Spleen (tissue), 11 donors: ENCODE results near the gene SLCO4A1. TPM values are rescaled to one million over a fixed set of nuclear protein-coding genes. Genes with fewer than 3 reads are reported as not detected.
A peak's percentile ranks its signal among the peaks of the same experiment; 100 is the strongest.

Source experiments
- DNase-seq: peaks from one replicate; pipeline ENCODE4 v3.0.0-alpha.2; 2020
- H3K27ac ChIP-seq, 8 donors: fragments of 200-600 bp; sonication (generic) in 7 of 8; 1 replicate in 4 of 8; 2 replicates in 4 of 8; pipeline versions ENCODE4 v1.5.0 to v1.8.0; 2016 to 2021; ENCODE audit warnings: inconsistent platforms in 4 of 8, mild to moderate bottlenecking in 4 of 8, moderate library complexity in 1 of 8
- H3K27me3 ChIP-seq, 7 donors: fragments of 200-600 bp; sonication (generic) in 6 of 7; replicated peaks in 1 of 7; 1 replicate in 4 of 7; 2 replicates in 3 of 7; pipeline versions ENCODE4 v1.5.0 to v1.8.0; 2016 to 2021; ENCODE audit warnings: inconsistent platforms in 3 of 7, mild to moderate bottlenecking in 1 of 7
- H3K36me3 ChIP-seq, 6 donors: fragments of 200-600 bp; sonication (generic) in 5 of 6; 1 replicate in 4 of 6; 2 replicates in 2 of 6; pipeline versions ENCODE4 v1.5.0 to v1.8.0; 2016 to 2021; ENCODE audit warnings: inconsistent platforms in 2 of 6
- H3K4me1 ChIP-seq, 6 donors: fragments of 200-600 bp; sonication (generic) in 5 of 6; 1 replicate in 3 of 6; 2 replicates in 3 of 6; pipeline versions ENCODE4 v1.5.0 to v1.8.0; 2016 to 2021; ENCODE audit warnings: inconsistent platforms in 3 of 6
- H3K4me3 ChIP-seq, 8 donors: fragments of 200-600 bp; sonication (generic) in 7 of 8; 1 replicate in 4 of 8; 2 replicates in 4 of 8; pipeline versions ENCODE4 v1.5.0 to v1.8.0; 2016 to 2021; ENCODE audit warnings: inconsistent platforms in 4 of 8, mild to moderate bottlenecking in 4 of 8, moderate library complexity in 2 of 8
- H3K9me3 ChIP-seq, 8 donors: fragments of 200-600 bp; sonication (generic) in 7 of 8; 1 replicate in 4 of 8; 2 replicates in 4 of 8; pipeline versions ENCODE4 v1.5.0 to v1.8.0; 2016 to 2021; ENCODE audit warnings: inconsistent platforms in 4 of 8
- CTCF ChIP-seq, 11 experiments: fragments of 200-600 bp in 7 of 11; fragments of 450-650 bp in 4 of 11; sonication (generic) in 4 of 11; IDR thresholded peaks in 8 of 11; conservative IDR thresholded peaks in 3 of 11; 1 replicate in 7 of 11; 2 replicates in 4 of 11; pipeline versions ENCODE4 v1.4.0 to v1.8.0; 2016 to 2021; ENCODE audit warnings: antibody characterized with exemption in 11 of 11, inconsistent platforms in 4 of 11, mild to moderate bottlenecking in 1 of 11
- POLR2A ChIP-seq, 3 donors: fragments of 450-650 bp; IDR thresholded peaks; one replicate each; pipeline ENCODE4 v1.5.1; 2017; ENCODE audit warnings: antibody characterized with exemption in 3 of 3, mild to moderate bottlenecking in 1 of 3
- POLR2AphosphoS5 ChIP-seq, 3 donors: sonication (generic); formaldehyde crosslinking; IDR thresholded peaks; one replicate each; pipeline ENCODE4 v1.5.1; 2017; ENCODE audit warnings: antibody characterized with exemption in 3 of 3
- WGBS, 5 donors: extraction: QIAGEN DNeasy Blood & Tissue Kit in 3 of 5; methylation state at CpG; one replicate each; pipeline versions ENCODE4 v1.1.5 to v1.1.7; 2013 to 2018; 5-methylcytosine and 5-hydroxymethylcytosine counted together
- intact Hi-C: fragments of 100-400 bp; cut with DNase I; formaldehyde crosslinking; loops from one replicate; pipeline ENCODE4 v1.15.0; 2023; ENCODE audit warnings: low total_unique reads
- polyA plus RNA-seq, 3 donors: library from polyadenylated mRNA; stranded (reverse); fragments of 200-250 nt; gene quantifications; one replicate each; pipeline ENCODE4 v1.2.1, GENCODE V29; 2013
- total RNA-seq, 7 donors: library from RNA; depleted of rRNA in 3 of 7; stranded (reverse); fragments of >200 nt in 3 of 7; fragmentation: NEBNext Ultra II Directional in 4 of 7; extraction: Animal tissue kit (Norgen Biotek cat#: 25700) in 4 of 7; gene quantifications; one replicate each; pipeline versions ENCODE4 v1.1.0 to v1.2.1, GENCODE V29; 2016 to 2021
- donor health status: healthy with polysubstance abuse.
- donor health status: DM: no; HTN: no; CAD: no; lungs with moderate emphysema.
- donor health status: DM: no; HTN: no; CAD: no.
- donor health status: Bipolar disorder and iron deficiency.
- donor health status: healthy.
- donor health status: DM: no; HTN: no; CAD: no.
- donor health status: DM: yes; HTN: yes; CAD: no.

The SLCO4A1 gene
- total and polyA plus RNA-seq, 10 donors, result 2.9 to 16.3 (median 7.0) TPM

DNA sequence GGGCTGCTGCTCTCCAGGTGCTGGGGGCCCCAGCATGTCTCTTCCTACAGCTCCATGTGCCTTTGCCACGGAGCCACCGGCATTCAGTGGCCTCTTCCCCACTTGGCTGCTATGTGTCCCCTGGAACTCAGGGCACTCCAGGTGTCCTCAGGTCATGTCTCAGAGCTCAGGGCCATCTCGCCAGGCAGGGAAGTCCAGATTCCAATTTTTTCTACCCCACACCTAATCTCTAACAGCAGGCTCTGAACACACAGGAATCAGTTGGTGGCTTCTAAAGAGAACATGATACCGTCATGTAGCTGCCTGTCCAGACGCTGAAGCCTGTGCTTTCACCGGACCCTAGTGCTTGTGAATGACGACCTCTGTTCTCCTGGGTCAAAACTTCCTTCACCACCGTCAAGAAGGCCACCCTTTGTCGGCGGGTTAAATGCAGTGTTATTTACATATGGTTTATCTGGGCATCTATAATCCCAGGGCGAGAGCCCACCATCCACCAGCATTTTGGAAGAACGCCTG lies 4.2 kb upstream of the SLCO4A1 start:
- 81 to 83% (median 82%) methylated on average over 12 of the region's 12 CpGs for WGBS, 5 donors
- H3K27me3 ChIP-seq, result peaks cover 0 to 74% (median 7%) of the 10 kb centered on the region in 7 donors
- DNase-seq, result no peak
- no peak overlapping the region for H3K27ac ChIP-seq
- H3K9me3 ChIP-seq, result no peaks in the 10 kb centered on the region
- H3K36me3 ChIP-seq, result no peaks in the 10 kb centered on the region
- TF ChIP-seq POLR2A (IDR thresholded peaks at IDR 0.05) (no peak), CTCF (IDR thresholded peaks at IDR 0.05 in 8 of 11, conservative IDR thresholded peaks at IDR 0.05 in 3 of 11) (no peak)
- H3K4me1 ChIP-seq, result peaks cover 12 to 31% (median 22%) of the 10 kb centered on the region in 6 donors
- intact Hi-C loops, result no loop called here
- no peak overlapping the region for H3K4me3 ChIP-seq

DNA sequence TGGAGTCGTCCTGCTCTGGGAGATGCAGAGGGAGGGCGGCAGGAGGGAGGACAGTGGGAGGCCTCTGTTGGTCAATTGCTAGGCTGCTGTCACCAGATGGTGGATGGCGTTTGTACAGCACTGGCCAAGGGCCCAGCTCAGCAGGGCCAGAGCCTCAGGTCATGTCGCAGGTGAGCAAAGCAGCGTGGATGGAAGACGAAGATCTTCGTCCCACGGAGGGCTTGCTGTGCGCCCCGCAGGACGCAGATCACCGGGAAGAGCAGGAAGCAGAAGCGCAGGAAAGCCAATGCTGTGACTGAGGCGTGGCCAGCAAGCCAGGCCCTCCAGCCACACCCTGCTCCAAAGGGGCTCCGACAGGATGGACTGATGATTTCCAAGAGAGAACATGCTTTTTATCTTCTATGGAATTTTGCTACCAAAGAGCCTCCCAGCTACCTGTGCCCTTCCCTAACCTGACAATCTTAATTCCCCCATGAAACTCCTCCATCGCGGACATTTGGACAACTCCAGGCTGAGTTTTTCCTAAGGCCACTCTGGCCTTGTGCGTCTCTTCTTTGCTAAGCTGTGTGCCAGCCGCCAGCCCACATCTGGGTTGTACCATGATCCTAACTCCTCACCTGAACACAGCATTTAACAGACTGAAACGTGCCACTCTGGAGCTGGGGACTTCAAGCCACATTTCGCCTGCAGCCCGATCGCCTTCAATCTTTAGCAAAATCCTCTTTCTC lies 3.5 kb upstream of the SLCO4A1 start:
- 85 to 92% (median 88%) methylated on average over 23 of the region's 23 CpGs for WGBS, 5 donors
- Histone ChIP-seq H3K27ac (no peak overlapping the region), H3K27me3 (peaks cover 0 to 80% (median 10%) of the 10 kb centered on the region in 7 donors), H3K4me3 (no peak overlapping the region), H3K4me1 (peaks cover 20 to 38% (median 29%) of the 10 kb centered on the region in 6 donors), H3K9me3 (no peaks in the 10 kb centered on the region), H3K36me3 (no peaks in the 10 kb centered on the region)
- intact Hi-C loops, result no loop called here
- DNase-seq, result no peak
- TF ChIP-seq POLR2A (IDR thresholded peaks at IDR 0.05) (no peak), CTCF (IDR thresholded peaks at IDR 0.05 in 8 of 11, conservative IDR thresholded peaks at IDR 0.05 in 3 of 11) (no peak), POLR2AphosphoS5 (IDR thresholded peaks at IDR 0.05) (no peak)

DNA sequence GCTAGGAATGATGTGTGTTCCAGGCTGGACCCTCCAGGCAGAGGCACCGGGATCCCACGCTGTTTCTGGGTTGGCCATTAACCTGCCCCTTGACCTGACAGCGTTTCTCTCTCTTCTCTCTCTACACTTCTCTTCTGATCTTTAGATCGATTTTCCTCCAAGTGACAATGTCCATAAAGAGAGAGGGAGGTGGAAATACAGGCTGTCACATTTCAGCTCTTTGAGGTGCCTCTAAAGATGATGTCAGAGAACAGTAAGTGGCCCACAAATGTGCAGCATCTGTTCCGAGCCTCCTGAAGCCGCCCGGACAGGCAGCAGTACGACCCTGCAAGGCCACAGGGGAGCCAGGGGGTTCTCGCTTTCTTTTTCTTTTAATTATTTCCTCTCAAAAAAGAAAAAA lies 2.5 kb upstream of the SLCO4A1 start:
- 90 to 94% (median 93%) methylated on average over 9 of the region's 9 CpGs for WGBS, 5 donors
- intact Hi-C loops, result no loop called here
- TF ChIP-seq POLR2AphosphoS5 (IDR thresholded peaks at IDR 0.05), result no peak
- no peak for TF ChIP-seq CTCF (IDR thresholded peaks at IDR 0.05 in 8 of 11, conservative IDR thresholded peaks at IDR 0.05 in 3 of 11)
- TF ChIP-seq POLR2A (IDR thresholded peaks at IDR 0.05), result no peak

DNA sequence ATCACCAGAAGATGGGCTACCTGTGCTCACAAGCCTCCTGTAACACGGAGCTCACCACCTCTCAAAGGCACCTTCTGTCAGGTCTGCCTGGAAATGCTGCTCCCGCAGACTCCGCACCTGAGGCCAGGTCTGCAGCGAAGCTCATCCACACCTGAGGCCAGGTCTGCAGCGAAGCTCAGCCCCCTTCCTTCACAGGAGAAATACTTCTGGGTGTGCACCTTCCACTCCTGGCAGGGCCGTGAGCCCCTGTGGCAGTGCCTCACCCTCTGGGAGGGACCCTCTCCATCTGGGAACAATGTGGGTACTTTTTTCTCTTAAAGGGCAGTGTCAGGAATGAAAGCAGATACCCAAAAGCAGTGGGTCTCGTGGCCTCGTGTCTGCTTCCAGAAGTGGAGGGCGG lies 1.4 kb upstream of the SLCO4A1 start:
- H3K4me3 ChIP-seq, result no peak overlapping the region
- TF ChIP-seq POLR2AphosphoS5 (IDR thresholded peaks at IDR 0.05) (no peak), POLR2A (IDR thresholded peaks at IDR 0.05) (no peak), CTCF (IDR thresholded peaks at IDR 0.05 in 8 of 11, conservative IDR thresholded peaks at IDR 0.05 in 3 of 11) (no peak)
- peaks cover 24 to 58% (median 49%) of the 10 kb centered on the region in 6 donors for H3K4me1 ChIP-seq
- H3K9me3 ChIP-seq, result no peaks in the 10 kb centered on the region
- DNase-seq, result peak; percentile 73
- peaks cover 0 to 67% (median 10%) of the 10 kb centered on the region in 7 donors for H3K27me3 ChIP-seq
- H3K27ac ChIP-seq, result no peak overlapping the region
- intact Hi-C loops, result no loop called here
- WGBS, 5 donors, result 79 to 86% (median 85%) methylated on average over 8 to 9 of the region's 9 CpGs
- H3K36me3 ChIP-seq, result no peaks in the 10 kb centered on the region

More for the DNA sequence above, 2.5 kb upstream of the SLCO4A1 start:
- Histone ChIP-seq H3K9me3 (no peaks in the 10 kb centered on the region), H3K4me1 (peaks cover 24 to 47% (median 39%) of the 10 kb centered on the region in 6 donors), H3K27me3 (peaks cover 0 to 78% (median 10%) of the 10 kb centered on the region in 7 donors), H3K27ac (no peak overlapping the region), H3K36me3 (no peaks in the 10 kb centered on the region), H3K4me3 (no peak overlapping the region)
- no peak for DNase-seq
